ENCODE results near the gene MS4A6E. TPM values are rescaled to one million over a fixed set of nuclear protein-coding genes. Genes with fewer than 3 reads are reported as not detected.

MS4A6E gene
- total RNA-seq, 1 experiment from 2014 or later: not detected

- intact Hi-C loops (cut with micrococcal nuclease; ENCODE audit: unreplicated experiment): loop anchor here (5.0 kb wide), 1 partner anchor 96 kb away; no protein-coding TSS in a partner anchor
- TF ChIP-seq CTCF (IDR thresholded peaks at IDR 0.05; ENCODE audit: unreplicated experiment): no peak
- Mint-ChIP-seq H3K4me3 (ENCODE audit: low read depth, unreplicated experiment) (no peak overlapping the region), H3K36me3 (ENCODE audit: insufficient read depth, unreplicated experiment) (no peaks in the 10 kb centered on the region), H3K9me3 (ENCODE audit: low read depth, unreplicated experiment) (no peaks in the 10 kb centered on the region), H3K4me1 (ENCODE audit: low read depth, unreplicated experiment) (peaks cover 22% of the 10 kb centered on the region), H3K27me3 (ENCODE audit: unreplicated experiment) (no peaks in the 10 kb centered on the region), H3K27ac (ENCODE audit: unreplicated experiment) (peak overlapping the region; percentile 19)
- no peak for DNase-seq
- BruUV-seq (replicated peaks): no TSS peak
- CTCF ChIA-PET: interaction anchor here (0.9 kb wide), 1 partner anchor 106 kb away, joined by 3 read pairs; no protein-coding TSS in a partner anchor
These were observed 44.3 kb downstream of the MS4A6E start for GRCh38 chr11:60371386-60371785.

- H3K4me3 Mint-ChIP-seq (ENCODE audit: low read depth, unreplicated experiment): no peak overlapping the region
- CTCF ChIA-PET: no interaction called here
- peaks cover 26% of the 10 kb centered on the region for H3K4me1 Mint-ChIP-seq (ENCODE audit: low read depth, unreplicated experiment)
- no peak for DNase-seq
- no peak for TF ChIP-seq CTCF (IDR thresholded peaks at IDR 0.05; ENCODE audit: unreplicated experiment)
- H3K27ac Mint-ChIP-seq (ENCODE audit: unreplicated experiment): no peak overlapping the region
- H3K27me3 Mint-ChIP-seq (ENCODE audit: unreplicated experiment): no peaks in the 10 kb centered on the region
- H3K36me3 Mint-ChIP-seq (ENCODE audit: insufficient read depth, unreplicated experiment): no peaks in the 10 kb centered on the region
- H3K9me3 Mint-ChIP-seq (ENCODE audit: low read depth, unreplicated experiment): no peaks in the 10 kb centered on the region
- BruUV-seq (replicated peaks): no TSS peak
- intact Hi-C loops (cut with micrococcal nuclease; ENCODE audit: unreplicated experiment): loop anchor here (5.0 kb wide), 1 partner anchor 95 kb away; no protein-coding TSS in a partner anchor
These were observed 44.8 kb downstream of the MS4A6E start for GRCh38 chr11:60371854-60372253.

GRCh38 chr11:60372767-60373166, 45.7 kb downstream of the MS4A6E start:
- no TSS peak for BruUV-seq (replicated peaks)
- H3K27me3 Mint-ChIP-seq (ENCODE audit: unreplicated experiment): no peaks in the 10 kb centered on the region
- H3K36me3 Mint-ChIP-seq (ENCODE audit: insufficient read depth, unreplicated experiment): no peaks in the 10 kb centered on the region
- no peak for DNase-seq
- H3K27ac Mint-ChIP-seq (ENCODE audit: unreplicated experiment): no peak overlapping the region
- intact Hi-C loops (cut with micrococcal nuclease; ENCODE audit: unreplicated experiment): loop anchor here (5.0 kb wide), 1 partner anchor 95 kb away; no protein-coding TSS in a partner anchor
- peaks cover 28% of the 10 kb centered on the region for H3K4me1 Mint-ChIP-seq (ENCODE audit: low read depth, unreplicated experiment)
- H3K9me3 Mint-ChIP-seq (ENCODE audit: low read depth, unreplicated experiment): no peaks in the 10 kb centered on the region
- H3K4me3 Mint-ChIP-seq (ENCODE audit: low read depth, unreplicated experiment): no peak overlapping the region
- no peak for TF ChIP-seq CTCF (IDR thresholded peaks at IDR 0.05; ENCODE audit: unreplicated experiment)
- CTCF ChIA-PET: no interaction called here

- no peak for DNase-seq
- H3K9me3 Mint-ChIP-seq (ENCODE audit: low read depth, unreplicated experiment): no peaks in the 10 kb centered on the region
- H3K36me3 Mint-ChIP-seq (ENCODE audit: insufficient read depth, unreplicated experiment): no peaks in the 10 kb centered on the region
- no peak overlapping the region for H3K27ac Mint-ChIP-seq (ENCODE audit: unreplicated experiment)
- CTCF ChIA-PET: no interaction called here
- intact Hi-C loops (cut with micrococcal nuclease; ENCODE audit: unreplicated experiment): no loop called here
- no peak for TF ChIP-seq CTCF (IDR thresholded peaks at IDR 0.05; ENCODE audit: unreplicated experiment)
- peaks cover 10% of the 10 kb centered on the region for H3K27me3 Mint-ChIP-seq (ENCODE audit: unreplicated experiment)
- peaks cover 24% of the 10 kb centered on the region for H3K4me1 Mint-ChIP-seq (ENCODE audit: low read depth, unreplicated experiment)
- no TSS peak for BruUV-seq (replicated peaks)
- no peak overlapping the region for H3K4me3 Mint-ChIP-seq (ENCODE audit: low read depth, unreplicated experiment)
These were observed 48.3 kb downstream of the MS4A6E start for GRCh38 chr11:60375316-60375715.
